ENCODE data around the gene CERS2. TPM values are rescaled to one million over a fixed set of nuclear protein-coding genes. Genes with fewer than 3 reads are reported as not detected.

The CERS2 gene
- total and polyA plus RNA-seq, 2 of the 13 experiments (the other 11 are each of a cell fraction or from before 2014, with no cell fraction given), result 269 to 298 TPM

DNA sequence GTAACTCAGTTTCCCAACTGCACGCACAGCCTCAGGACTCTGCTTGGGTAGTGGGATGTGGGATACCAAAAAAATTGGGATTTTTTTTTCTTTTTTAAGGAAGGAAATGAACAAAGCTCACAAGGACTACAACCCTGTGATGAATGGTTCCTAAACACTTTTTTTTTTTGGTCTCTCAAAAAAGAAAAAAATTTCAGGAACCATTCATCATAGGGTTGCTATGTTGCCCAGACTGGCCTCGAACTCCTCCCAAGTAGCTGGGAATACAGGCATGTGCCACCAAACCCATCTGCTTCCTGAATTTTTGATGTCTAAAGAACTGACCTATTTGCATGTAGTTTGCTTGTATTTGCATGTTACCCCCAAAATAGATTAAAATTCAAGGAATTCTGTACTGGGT is 25.3 kb upstream of the CERS2 start:
- Histone ChIP-seq H3K36me3 (replicated peaks in 1 of 2; ENCODE audit: control insufficient read depth in 1 of 2, insufficient read depth in 2 of 2, low read length in 2 of 2) (peaks cover 12 to 36% of the 10 kb centered on the region in 2 experiments; a peak in 4 of 5 replicates), H3K4me2 (ENCODE audit: low read depth, low read length) (no peak overlapping the region), H3K4me3 (replicated peaks in 1 of 3; ENCODE audit: insufficient read depth in 1 of 3, low read depth in 2 of 3, low read length in 3 of 3) (no peak overlapping the region), H3K27ac (ENCODE audit: extremely low read length, insufficient read depth, low read length) (no peak overlapping the region), H3K9ac (ENCODE audit: insufficient read depth, low read depth, low read length) (no peak overlapping the region), H3K9me3 (ENCODE audit: low read length) (no peaks in the 10 kb centered on the region), H2AFZ (ENCODE audit: low read length) (no peak overlapping the region), H4K20me1 (ENCODE audit: insufficient read depth, low read length) (no peaks in the 10 kb centered on the region), H3K4me1 (ENCODE audit: insufficient read depth, low read length) (peaks cover 57% of the 10 kb centered on the region), H3K27me3 (ENCODE audit: control insufficient read depth in 1 of 2, insufficient read depth in 2 of 2, low read length in 2 of 2) (no peaks in the 10 kb centered on the region), H3K79me2 (ENCODE audit: insufficient read depth, low read length) (peaks cover 8% of the 10 kb centered on the region)
- TF ChIP-seq, protein P1, sequence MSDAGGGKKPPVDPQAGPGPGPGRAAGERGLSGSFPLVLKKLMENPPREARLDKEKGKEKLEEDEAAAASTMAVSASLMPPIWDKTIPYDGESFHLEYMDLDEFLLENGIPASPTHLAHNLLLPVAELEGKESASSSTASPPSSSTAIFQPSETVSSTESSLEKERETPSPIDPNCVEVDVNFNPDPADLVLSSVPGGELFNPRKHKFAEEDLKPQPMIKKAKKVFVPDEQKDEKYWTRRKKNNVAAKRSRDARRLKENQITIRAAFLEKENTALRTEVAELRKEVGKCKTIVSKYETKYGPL (CRISPR knock-in tag; IDR thresholded peaks at IDR 0.05), result no peak
- TF ChIP-seq RBFOX2 (IDR thresholded peaks at IDR 0.05; ENCODE audit: low read depth, low read length) (peak; percentile 44; the same call in 1 of the 2 replicates), SPEN (CRISPR knock-in tag; IDR thresholded peaks at IDR 0.05; ENCODE audit: low read depth) (no peak)
- ChIA-PET POLR2A (interaction anchor here (1.4 to 9.1 kb wide), 2 partner anchors 19 to 26 kb away, joined by 4 to 150 read pairs; partner anchors contain the start of gene ANXA9), CTCF (ENCODE audit: low intra/inter-chr PET ratio, low total read pairs) (no interaction called here)
- no peak for FAIRE-seq
- intact Hi-C loops (cut with micrococcal nuclease; ENCODE audit: unreplicated experiment), result no loop called here
- BruUV-seq (replicated peaks), result no TSS peak
- 97% methylated on average over 2 of the region's 2 CpGs for WGBS (ENCODE audit: low lambda C conversion rate)
- ATAC-seq, result no peak
- in situ Hi-C loops (cut with HindIII; ENCODE audit: extremely low pct_ligation_motif_present, low pct_unique_long_range_greater_than_20kb), result no loop called here
- no peak for DNase-seq (ENCODE audit: low spot score)

- Histone ChIP-seq H3K79me2 (ENCODE audit: insufficient read depth, low read length) (peaks cover 2% of the 10 kb centered on the region), H3K4me1 (ENCODE audit: insufficient read depth, low read length) (peaks cover 50% of the 10 kb centered on the region), H3K36me3 (replicated peaks in 1 of 2; ENCODE audit: control insufficient read depth in 1 of 2, insufficient read depth in 2 of 2, low read length in 2 of 2) (peaks cover 12 to 36% of the 10 kb centered on the region in 2 experiments; a peak in 4 of 5 replicates), H3K27me3 (ENCODE audit: control insufficient read depth in 1 of 2, insufficient read depth in 2 of 2, low read length in 2 of 2) (no peaks in the 10 kb centered on the region), H2AFZ (ENCODE audit: low read length) (no peak overlapping the region), H4K20me1 (ENCODE audit: insufficient read depth, low read length) (no peaks in the 10 kb centered on the region), H3K27ac (ENCODE audit: extremely low read length, insufficient read depth, low read length) (no peak overlapping the region), H3K4me3 (replicated peaks in 1 of 3; ENCODE audit: insufficient read depth in 1 of 3, low read depth in 2 of 3, low read length in 3 of 3) (no peak overlapping the region), H3K4me2 (ENCODE audit: low read depth, low read length) (no peak overlapping the region), H3K9ac (ENCODE audit: insufficient read depth, low read depth, low read length) (no peak overlapping the region), H3K9me3 (ENCODE audit: low read length) (no peaks in the 10 kb centered on the region)
- 93% methylated on average over 12 of the region's 17 CpGs for WGBS (ENCODE audit: low lambda C conversion rate)
- FAIRE-seq (no peak), ATAC-seq (no peak), DNase-seq (ENCODE audit: low spot score) (no peak)
- POLR2A ChIA-PET, result interaction anchor here (1.4 to 9.1 kb wide), 3 partner anchors 14 to 25 kb away, joined by 4 to 150 read pairs (median 5); partner anchors contain the start of gene ANXA9
- in situ Hi-C loops (cut with HindIII; ENCODE audit: extremely low pct_ligation_motif_present, low pct_unique_long_range_greater_than_20kb), result no loop called here
- CTCF ChIA-PET (ENCODE audit: low intra/inter-chr PET ratio, low total read pairs), result no interaction called here
- no TSS peak for BruUV-seq (replicated peaks)
- intact Hi-C loops (cut with micrococcal nuclease; ENCODE audit: unreplicated experiment), result no loop called here
- TF ChIP-seq ZNF225 (CRISPR knock-in tag; IDR thresholded peaks at IDR 0.05), result no peak
- TF ChIP-seq ARID4A (CRISPR knock-in tag; IDR thresholded peaks at IDR 0.05; ENCODE audit: borderline replicate concordance), result no peak
- no peak for TF ChIP-seq ZNF776 (CRISPR knock-in tag; IDR thresholded peaks at IDR 0.05)
- no peak for TF ChIP-seq MAZ (IDR thresholded peaks at IDR 0.05; ENCODE audit: borderline replicate concordance, low read depth, low read length)
- no peak for TF ChIP-seq MAZ (CRISPR knock-in tag; IDR thresholded peaks at IDR 0.05; ENCODE audit: low read depth)
Measured at GRCh38 chr1:150999051-150999674, 24.5 kb upstream of the CERS2 start.
